ENCODE results near the gene WNT10A.

The WNT10A gene

DNA sequence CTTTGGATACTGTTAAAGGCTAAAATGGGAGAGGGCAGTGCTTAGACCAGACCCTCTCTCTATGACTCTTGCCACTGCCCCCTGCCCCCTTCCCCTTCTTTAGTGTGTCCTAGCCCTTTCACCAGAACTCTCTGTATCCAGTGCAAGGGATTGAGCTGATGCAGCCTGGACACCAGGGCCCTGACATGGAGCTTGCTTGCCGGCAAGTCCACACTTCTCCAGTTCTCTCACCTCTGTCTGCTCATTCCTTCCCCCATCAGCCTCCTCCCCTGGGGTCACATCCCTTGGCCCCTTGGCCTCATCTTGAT is 22.6 kb upstream of the WNT10A start:
- DNase-seq: no peak

DNA sequence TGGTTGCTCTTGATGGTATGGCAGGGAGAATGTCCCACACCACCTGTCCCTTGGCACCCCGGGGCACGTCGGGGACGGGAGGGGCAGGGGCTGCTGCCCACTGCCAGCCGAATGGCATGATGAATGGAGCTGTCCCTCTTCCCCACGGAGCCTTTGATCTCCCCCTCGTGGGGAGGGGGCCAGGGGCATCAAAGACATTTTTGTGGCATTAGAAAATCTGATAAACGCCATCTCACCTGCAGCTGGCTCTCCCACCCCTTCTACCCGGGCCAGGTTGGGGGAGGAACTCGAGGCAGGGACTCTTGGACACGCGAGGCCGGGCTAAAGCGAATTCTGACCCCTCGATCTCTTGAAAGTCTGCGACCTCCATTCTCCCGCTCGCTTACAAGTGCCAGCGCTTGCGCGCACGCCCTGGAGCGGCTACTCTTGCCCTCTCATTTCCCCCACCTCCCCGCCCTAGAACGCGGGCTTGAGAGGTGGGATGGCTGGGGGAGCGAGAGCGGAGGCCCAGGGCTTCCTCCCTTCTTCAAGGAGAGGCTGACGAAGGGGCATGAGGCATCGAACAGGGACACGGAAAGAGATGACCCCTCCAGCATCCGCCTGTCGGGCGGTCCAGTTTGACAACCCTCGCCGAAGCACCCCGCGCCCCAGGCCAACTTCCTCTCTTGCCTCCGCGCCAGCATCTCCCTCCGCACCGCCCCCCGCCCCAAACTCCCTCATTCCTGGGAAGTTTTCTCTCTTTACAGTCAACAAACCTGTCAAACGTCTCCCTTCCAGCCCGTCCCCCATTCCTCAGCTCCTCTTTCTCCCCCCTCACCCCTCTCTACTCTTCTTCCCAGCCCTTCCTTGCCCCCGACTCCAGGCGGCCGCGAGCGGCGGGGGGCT is 21.7 kb upstream of the WNT10A start:
- no peak for DNase-seq

DNA sequence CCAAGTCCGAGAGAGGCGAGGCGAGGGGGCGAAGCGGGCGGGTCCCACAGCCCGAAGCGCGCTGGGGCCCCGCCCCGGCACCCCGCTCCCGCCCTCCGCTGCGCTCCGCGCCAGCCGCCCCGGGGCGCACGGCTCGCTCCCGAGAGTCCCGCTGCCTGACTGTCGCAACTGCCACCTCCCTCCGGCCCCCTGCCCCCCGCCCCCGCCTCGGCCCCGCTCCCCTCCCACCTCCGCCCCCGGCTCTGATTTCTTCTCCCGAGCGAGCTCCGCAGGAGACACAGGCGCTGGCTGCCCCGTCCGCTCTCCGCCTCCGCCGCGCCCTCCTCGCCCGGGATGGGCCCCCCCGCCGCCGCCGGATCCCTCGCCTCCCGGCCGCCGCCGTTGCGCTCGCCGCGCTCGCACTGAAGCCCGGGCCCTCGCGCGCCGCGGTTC is 21.1 kb upstream of the WNT10A start, which contains the start of gene WNT6:
TSS of gene WNT6 (plus strand) at position 250 of the 432 bp plus-strand sequence. CDS start 233 bp downstream, outside the sequence.
- no peak for DNase-seq

DNA sequence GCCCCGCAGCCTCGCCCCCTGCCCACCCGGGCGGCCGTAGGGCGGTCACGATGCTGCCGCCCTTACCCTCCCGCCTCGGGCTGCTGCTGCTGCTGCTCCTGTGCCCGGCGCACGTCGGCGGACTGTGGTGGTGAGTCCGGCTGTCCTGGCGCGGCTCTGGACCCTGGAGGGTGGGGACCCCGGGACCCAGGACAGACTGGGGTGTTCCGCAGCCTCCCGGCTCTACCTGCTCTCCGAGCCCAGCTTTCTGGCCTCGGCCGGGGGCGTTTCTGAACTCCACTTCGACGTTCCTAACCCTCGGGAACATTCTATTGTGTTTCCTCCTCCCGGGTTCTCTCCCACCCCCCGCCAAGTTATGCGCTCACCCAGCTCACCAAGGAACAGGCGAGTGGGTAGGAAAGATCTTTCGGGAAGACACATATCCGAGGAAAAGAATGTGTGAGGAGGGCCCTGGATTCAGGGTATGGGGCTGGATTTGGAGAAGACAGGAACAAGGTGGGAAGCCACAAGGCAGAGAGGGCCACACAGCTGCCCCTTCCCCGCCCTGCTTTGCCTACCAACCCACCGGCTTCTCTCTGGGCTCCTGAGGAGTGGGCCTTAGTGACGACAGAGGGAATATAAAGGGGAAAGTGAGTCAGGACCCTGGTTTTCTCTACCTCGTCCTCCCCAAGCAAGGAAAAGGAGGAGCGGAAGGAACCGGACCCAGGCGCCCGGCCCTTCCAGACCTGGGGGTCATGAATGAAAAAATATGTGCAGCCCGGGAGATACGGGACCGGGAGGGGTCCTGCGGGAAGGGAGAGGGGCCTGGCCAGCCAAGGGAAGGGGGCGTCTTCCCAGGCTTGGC is 20.4 kb upstream of the WNT10A start:
- DNase-seq: no peak

DNA sequence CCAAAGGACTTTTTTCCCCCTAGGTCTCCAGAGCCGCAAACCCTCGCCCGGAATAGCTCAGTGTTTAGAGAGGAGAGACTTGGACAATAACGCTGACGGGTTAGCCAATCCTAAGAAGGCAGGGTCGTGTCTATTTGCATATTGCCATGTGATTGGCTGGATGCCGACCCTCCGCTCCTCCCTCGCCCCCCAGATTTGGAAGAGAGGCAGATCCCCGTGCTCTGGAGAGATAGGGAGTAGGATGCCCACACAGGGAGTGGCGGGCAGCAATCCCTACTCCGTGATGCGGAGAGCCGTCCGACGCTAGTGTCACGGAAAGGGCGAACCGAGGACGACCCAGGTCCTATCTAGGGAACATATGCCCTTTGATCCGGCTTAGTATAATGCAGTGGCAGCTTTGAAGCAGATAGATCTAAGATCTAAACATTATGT is 19.7 kb upstream of the WNT10A start:
- no peak for DNase-seq

DNA sequence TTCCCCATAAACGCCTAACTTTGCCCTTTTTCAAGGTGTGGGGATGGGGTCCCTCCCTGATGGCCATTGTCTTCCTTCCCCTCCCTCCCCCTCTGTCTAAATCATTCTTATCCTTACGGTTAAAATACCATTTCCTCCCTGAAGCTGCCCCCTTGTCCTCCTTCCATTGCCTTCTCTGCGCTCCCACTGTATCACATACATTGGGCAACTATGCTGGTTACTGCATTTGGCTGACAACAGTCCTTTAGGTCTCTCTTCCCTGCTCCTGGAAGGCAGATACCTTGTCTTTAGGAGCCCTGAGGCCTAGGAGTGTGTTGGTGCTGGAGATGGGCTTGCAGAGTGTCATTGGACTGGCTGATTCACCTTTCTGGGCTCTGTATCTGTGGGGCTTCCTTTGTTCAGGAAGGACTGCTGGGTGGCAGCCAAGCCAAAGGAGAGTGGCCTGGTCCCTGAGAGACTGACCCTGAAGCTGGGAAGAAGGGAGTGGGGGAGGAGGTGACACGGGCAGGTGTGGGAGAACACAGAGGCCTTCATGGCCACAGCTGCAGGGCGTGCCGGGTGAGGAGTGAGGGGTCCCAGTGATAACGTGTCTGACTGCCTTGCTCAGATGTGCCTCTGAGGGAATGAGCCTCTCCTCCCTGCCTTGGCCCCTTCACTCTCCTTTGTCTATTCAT is 18.9 kb upstream of the WNT10A start:
- no peak for DNase-seq

DNA sequence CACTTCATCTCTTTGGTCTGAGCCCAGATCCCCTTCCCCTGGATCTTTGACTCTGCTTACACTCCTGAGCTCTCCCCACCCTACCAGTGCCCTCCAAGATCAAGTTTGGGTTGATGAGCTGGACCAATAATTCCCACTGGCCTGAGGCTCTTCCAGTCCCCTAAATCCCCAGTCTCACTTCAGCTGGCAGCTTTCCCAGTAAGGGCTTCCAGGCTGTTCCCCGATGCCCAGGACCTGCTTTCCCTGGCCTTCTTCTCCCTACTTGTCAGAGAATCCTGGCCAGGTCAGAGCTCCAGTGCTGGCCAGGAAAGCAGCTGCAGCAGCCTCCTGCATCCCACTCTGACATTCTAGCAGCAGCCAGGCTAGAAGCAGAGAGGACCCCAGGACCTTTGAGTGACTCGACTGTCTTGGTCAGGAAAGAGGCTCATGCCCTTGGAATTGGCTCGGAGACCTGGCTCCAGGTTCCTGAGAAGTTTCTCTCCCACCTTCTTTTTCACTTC is 17.6 kb upstream of the WNT10A start:
- DNase-seq: no peak

DNA sequence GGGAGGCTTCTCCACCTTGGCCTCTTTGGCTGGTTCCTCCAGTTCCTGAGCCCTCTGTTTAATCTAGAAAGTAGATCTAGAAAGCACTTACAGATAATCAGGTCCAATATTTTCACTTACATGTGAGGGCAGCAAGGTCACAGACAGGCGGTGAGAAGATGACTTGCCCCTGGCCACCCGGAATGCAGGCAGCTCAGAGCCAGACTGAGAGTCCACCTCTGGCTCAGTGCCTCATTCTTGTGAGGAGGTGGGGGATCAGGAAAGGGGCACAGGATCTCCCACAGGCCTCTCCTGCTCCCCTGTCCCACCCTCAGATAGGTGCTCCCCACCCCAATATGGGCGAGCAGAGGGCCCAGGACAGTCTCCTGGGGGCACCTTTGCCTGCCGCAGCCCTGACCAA is 15.3 kb upstream of the WNT10A start:
- DNase-seq: no peak

DNA sequence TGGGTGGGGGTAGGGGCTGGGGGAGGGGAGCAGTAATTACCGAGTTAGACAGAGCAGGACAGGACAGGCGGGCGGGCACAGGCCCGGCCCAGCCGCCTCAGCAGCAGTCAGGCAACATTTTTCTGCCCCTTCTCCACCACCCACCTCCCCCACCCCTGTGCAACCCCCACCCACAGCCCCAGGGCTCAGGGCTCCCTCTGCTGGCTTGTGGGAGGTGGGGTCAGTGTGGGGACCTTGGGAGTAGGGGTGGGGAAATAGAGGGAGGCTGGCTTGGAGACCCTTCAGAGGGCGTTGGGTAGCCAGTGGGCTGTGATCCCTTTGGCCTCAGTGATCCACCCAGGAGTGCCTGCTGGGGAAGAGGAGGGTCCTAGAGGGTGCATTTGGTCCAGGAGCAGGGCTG is 14.7 kb upstream of the WNT10A start:
- no peak for DNase-seq

DNA sequence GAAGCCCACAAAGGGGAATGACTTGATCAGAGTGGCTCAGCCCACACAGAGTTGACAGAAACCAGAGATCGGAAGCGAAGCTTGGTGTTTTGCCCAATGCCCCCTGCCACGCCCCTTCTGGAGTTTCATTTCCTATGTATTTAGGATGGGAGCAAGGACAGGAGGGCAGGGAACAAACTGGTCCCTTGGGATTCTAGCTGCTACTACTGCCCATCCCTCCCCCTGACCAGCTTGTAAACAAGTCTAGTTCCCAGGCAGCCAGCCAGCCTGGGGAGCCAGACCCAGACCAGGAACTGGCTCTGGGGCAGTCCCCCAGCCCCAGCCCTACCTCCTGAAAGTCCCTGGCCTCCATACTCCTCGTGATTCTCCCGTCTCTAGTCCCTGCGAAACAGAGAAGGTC is 12.8 kb upstream of the WNT10A start:
- no peak for DNase-seq

DNA sequence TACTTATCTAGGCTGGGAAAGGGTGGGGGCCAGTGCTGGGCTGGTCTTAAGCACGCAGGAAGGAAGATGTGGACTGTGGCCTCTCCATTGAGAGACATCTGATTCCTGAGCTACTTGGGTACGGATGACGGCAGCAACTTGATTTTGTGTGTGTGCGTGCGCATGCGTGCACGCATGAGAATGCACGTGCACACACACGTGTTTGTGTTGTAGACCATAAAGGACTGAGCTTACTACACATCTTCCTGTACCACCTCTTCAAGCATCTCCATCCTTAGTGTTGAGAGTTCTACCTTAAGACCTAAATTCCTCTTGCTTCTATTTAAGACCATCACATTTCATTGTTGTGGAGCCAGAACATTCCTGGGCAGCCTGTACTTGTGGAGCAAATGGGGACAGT is 11.6 kb upstream of the WNT10A start:
- DNase-seq: no peak

DNA sequence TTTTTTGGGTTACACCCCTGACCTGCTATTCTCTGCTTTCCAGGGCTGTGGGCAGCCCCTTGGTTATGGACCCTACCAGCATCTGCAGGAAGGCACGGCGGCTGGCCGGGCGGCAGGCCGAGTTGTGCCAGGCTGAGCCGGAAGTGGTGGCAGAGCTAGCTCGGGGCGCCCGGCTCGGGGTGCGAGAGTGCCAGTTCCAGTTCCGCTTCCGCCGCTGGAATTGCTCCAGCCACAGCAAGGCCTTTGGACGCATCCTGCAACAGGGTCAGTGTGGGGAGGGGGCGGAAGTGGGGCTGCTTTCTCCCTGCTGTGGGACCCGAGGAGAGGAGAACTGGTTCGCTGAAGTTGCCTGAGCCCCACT is 9.7 kb upstream of the WNT10A start:
- DNase-seq: no peak

DNA sequence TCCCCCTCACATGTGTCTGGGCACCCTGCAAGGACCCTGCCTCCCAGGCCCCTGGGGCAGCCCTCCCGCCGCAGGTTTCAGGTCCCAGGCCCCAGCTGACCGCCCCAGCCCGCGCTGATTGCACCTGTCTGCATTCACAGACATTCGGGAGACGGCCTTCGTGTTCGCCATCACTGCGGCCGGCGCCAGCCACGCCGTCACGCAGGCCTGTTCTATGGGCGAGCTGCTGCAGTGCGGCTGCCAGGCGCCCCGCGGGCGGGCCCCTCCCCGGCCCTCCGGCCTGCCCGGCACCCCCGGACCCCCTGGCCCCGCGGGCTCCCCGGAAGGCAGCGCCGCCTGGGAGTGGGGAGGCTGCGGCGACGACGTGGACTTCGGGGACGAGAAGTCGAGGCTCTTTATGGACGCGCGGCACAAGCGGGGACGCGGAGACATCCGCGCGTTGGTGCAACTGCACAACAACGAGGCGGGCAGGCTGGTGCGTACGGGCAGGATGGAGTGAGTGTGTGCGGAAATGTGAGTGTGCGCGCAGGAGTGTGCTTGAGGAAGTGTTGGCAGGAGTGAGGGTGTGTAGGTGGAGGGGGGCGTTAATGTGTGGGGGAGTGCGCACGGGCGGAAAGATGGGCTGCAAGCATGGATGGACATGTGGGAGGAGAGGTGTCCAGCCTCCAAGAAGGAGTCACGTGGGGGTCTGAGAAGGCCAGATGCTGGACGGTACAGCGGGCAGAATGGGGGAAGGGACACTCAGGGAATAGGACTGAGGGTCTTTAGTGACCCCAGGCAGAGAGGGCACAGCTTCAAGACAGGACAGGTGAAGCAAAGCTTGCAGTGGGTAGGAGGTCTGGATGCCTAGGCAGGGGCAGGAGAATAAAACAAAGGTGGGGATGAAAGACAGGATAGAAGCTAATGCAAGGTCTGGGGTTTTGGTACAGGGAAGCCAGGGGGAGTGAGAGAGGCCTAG is 9.0 kb upstream of the WNT10A start:
- peak; percentile 22 for DNase-seq

DNA sequence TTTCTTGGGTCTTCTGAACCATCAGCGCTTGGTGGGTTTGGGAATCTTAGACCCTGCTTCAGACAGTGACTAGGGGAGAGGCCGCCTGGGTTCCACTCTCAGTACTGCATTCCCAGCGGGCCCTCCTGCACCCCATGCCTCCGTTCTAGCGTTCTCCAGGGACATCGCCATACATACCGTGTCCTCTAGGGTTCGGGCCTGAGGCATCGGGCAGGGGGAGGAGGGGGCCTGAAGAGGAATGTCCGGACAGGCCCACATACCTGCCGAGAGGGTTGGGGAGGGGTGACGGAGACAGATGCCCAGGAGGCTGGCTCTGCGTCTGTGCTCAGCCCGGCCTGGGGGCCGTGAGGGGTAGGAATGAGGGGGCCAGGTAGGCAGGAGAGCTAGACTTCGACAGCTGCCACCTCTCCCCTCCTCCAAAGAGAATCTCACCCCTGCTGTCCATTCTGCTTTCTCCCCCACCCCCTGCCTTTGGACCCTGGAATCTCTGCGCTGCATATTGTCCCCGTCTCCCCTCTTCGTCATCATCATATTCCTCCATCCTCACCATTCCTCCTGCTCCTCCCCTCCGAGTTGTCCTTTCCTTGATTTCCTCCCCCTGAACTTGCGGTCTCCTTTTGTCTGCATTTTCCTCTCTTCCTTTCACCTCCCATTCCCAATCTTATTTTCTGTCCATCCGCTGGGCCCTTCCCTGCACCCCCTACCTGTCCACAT is 7.8 kb upstream of the WNT10A start:
- DNase-seq: no peak

DNA sequence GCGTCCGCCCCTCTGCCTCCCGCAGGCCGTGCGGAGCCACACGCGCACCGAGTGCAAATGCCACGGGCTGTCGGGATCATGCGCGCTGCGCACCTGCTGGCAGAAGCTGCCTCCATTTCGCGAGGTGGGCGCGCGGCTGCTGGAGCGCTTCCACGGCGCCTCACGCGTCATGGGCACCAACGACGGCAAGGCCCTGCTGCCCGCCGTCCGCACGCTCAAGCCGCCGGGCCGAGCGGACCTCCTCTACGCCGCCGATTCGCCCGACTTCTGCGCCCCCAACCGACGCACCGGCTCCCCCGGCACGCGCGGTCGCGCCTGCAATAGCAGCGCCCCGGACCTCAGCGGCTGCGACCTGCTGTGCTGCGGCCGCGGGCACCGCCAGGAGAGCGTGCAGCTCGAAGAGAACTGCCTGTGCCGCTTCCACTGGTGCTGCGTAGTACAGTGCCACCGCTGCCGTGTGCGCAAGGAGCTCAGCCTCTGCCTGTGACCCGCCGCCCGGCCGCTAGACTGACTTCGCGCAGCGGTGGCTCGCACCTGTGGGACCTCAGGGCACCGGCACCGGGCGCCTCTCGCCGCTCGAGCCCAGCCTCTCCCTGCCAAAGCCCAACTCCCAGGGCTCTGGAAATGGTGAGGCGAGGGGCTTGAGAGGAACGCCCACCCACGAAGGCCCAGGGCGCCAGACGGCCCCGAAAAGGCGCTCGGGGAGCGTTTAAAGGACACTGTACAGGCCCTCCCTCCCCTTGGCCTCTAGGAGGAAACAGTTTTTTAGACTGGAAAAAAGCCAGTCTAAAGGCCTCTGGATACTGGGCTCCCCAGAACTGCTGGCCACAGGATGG is 7.1 kb upstream of the WNT10A start:
- no peak for DNase-seq

DNA sequence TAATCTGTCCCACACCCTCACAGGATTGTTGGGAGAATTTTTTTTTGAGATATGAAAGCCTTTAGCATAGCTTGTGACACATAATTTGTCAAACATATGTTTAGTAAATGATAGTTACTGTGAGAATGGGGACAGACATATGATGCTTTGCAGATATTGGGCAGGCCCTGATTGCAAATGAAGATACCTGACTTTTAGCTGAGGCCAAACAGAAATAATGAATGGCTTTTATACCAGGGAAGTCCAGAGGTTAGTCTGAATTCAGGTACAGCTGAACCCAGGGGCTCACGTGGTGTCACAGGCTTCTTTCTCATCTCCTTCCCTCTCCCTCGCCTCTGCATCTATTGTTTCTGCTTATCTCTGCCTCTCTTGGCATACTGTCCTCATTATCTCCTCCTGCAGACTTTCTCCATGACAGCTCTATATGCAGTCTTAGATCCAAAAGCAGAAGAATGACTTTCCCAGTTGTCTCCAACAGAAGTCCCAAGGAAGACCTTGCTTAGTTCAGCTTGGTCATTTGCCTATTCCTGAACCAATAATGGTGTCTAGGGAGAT is 4.9 kb upstream of the WNT10A start:
- no peak for DNase-seq

DNA sequence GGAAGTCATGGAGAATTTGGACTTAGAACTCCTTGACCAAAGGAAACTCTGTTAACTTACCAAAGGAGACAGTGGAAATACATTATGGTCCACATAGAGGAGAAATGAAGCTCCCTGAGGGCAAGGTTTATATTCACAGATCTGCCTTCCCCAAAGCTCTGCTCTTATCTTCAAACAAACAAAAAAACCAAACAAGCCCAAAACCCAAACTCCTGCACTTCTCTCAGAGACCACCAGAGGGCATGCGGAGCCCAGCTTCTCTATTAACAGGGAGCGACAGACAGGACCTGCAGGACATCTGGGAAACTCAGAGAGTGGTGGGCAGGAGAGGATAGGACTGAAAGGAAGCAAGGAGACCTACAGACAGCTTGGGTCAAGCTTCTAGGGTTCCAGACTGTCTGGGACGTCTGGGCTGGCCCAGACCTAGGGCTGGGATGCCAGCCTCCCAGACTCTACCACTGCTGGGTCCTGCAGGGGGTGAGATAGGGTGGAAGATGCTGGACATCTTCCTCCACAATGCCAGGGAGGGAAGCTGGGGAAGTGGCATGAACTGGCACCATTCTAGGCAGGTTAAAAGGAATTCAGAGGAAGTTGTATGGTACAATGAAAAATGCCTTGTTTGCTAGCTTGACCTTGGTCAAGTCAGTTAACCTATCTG is 4.0 kb upstream of the WNT10A start:
- DNase-seq: peak; percentile 54

DNA sequence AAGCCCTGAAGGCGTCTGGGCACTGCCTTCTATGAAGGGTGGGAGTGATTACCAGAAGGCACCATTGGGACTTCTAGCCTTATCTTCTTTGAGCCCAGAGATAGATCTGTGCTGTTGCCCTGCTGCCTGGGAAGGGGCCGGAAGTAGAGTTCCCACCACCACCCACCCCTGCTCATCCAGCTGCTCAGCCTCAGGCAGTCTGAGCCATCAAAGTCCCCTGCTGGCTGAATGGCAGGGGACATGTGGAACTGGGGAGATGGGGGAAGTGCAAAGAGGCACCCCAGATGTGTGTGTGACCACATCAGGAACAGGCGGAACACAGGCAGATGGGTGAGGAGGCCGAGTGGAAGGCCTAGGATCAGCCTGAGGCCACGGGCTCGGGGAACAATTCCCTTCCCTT is 3.3 kb upstream of the WNT10A start:
- no peak for DNase-seq

DNA sequence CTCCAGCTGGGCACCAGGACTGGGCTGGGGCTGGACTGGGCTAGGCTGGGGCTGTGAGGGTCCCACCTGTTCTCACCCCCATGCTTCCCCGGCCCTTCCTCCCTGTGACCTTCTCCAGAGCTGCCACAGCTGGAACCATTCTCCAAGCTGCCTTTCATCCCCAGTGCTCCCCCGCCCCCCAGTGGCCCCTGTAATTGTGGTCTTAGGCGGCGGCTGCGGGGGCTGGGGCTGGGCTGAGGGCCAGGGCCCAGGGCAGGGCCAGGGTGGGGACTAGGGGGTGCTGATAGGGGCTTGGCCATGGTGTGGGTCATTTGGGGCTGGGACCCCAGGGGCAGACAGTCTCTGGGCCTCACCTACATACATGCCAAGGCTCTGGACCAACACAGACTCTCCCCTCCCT is 2.8 kb upstream of the WNT10A start:
- no peak for DNase-seq

DNA sequence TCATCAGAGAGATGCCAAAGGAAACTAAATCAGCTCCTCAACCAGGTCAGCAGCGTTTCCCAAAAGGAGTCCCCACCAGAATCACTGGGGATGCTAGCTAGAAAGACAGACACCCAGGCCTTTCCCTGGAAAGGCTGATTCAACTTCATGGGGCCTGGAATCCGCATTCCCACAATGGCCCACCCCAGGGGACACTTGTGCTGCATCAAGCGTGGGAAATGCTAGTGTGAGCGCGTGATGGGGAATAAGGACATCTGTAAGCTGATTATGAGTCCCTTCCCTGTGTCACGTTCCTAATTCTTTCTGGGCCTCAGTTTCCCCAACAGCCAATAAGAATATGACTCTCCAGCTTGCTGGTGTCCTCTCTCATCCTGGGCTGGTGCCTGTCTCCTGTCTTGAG is 2.2 kb upstream of the WNT10A start:
- no peak for DNase-seq

Data from stimulated activated naive CD4-positive, alpha-beta T cell treated with Interleukin-2 at 50 U/mL for 16 hours (primary cell).